Measurements from ENCODE around the gene PSME2. TPM values are rescaled to one million over a fixed set of nuclear protein-coding genes. Genes with fewer than 3 reads are reported as not detected.
A peak's percentile ranks its signal among the peaks of the same experiment; 100 is the strongest.

The PSME2 gene
- polyA plus RNA-seq, 3 donors: 237 to 593 (median 579) TPM

DNA sequence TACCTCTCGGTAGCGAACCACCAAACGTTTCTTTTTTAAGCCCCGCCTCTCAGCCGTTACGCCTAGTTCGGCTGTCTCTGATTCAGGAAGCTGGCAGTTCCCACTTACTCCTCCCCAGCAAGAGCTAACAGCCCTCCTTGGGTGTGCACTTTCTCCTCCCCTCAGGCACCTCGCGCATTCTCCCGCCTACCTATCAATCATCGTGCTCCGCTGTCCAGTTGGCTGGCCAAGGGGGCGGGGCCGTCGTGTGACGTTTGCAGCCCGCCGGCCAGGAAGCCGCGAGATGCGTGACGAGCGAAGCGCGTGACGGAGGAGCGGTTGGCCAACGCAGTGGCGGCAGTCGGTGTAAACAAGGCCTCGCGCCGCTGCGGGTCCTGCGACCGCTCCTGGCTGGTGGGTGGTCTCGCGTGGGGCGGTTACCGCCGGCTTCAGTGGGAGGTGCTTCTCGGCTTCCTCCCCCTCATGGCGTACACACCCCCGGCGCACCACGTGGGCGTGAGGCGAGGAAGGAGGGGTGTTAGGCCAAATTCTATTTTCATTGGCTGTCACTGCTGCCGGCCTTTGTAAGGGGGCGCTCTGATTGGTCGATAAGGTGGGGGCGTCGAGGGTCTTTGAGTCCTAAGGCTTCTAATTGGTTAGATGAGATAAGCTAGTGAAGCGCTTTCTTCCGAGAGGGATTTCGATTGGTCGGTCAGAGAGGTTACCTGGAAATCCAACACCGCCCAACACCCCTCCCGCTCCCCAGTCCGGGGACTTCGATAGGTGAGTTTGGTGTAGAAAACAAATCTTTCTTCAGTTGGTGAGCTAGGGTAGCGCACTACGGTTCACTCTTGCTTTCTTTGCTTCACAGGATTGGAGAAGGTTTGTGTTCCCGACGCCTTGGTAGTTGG is 31.6 kb downstream of the PSME2 start, which contains the start of the genes DCAF11 and NRL:
DCAF11 (plus strand) TSS at position 246 of the 890 bp plus-strand sequence. CDS start 818 bp downstream, outside the sequence.
NRL (minus strand) TSS at position 418 of the 890 bp plus-strand sequence. CDS start 32,101 bp downstream, outside the sequence.
- WGBS (ENCODE audit: insufficient coverage): 0% methylated on average over 34 of the region's 65 CpGs
- Mint-ChIP-seq H3K4me1 (peaks cover 18% of the 10 kb centered on the region), H3K9me3 (peaks cover 0 to 2% (median 0%) of the 10 kb centered on the region in 7 donors), H3K27me3 (ENCODE audit: low read depth in 3 of 3) (peaks cover 0 to 6% (median 2%) of the 10 kb centered on the region in 3 donors), H3K36me3 (peaks cover 31 to 39% of the 10 kb centered on the region in 2 donors), H3K4me3 (peak within 1 kb of the TSS; percentile 89 to 95), H3K27ac (peak within 1 kb of the TSS; percentile 98 to 99 (median 99))
- Histone ChIP-seq H3K36me3 (replicated peaks in 1 of 2; ENCODE audit: control insufficient read depth in 1 of 2, insufficient read depth in 2 of 2, low read length in 2 of 2) (peaks cover 31 to 37% of the 10 kb centered on the region in 2 donors), H3K4me2 (replicated peaks; ENCODE audit: extremely low read depth, low read length, poor library complexity, severe bottlenecking) (peak within 1 kb of the TSS; percentile 94), H3K4me1 (ENCODE audit: control insufficient read depth in 1 of 2, insufficient read depth in 2 of 2, low read length in 2 of 2) (peaks cover 19 to 27% of the 10 kb centered on the region in 2 donors), H4K20me1 (ENCODE audit: insufficient read depth, low read length) (no peaks in the 10 kb centered on the region), H2AFZ (ENCODE audit: insufficient read depth, low read depth, low read length, poor library complexity, severe bottlenecking) (peak within 1 kb of the TSS; percentile 86), H3K9me3 (replicated peaks in 1 of 2; ENCODE audit: control insufficient read depth in 1 of 2, insufficient read depth in 1 of 2, low read length in 2 of 2) (no peaks in the 10 kb centered on the region), H3K4me3 (replicated peaks in 1 of 3; ENCODE audit: low read depth in 2 of 3, low read length in 3 of 3) (peak within 1 kb of the TSS; percentile 87 to 90 (median 89)), H3K27me3 (ENCODE audit: control insufficient read depth in 2 of 2, insufficient read depth in 2 of 2, low read length in 2 of 2) (no peaks in the 10 kb centered on the region), H3K79me2 (ENCODE audit: insufficient read depth, low read length) (peaks cover 24% of the 10 kb centered on the region), H3K27ac (ENCODE audit: low read depth in 1 of 2, low read length in 2 of 2) (peak within 1 kb of the TSS; percentile 99 to 100), H3K9ac (ENCODE audit: insufficient read depth, low read length, poor library complexity, severe bottlenecking) (peak within 1 kb of the TSS; percentile 93)
- intact Hi-C loops (cut with micrococcal nuclease): loop anchor here in 1 of 2 donors (1.0 to 10.0 kb wide), 3 partner anchors 33 to 1190 kb away; partner anchors contain the start of genes DHRS1, NOP9, PRMT5 and RNF31
- TF ChIP-seq, protein P1, sequence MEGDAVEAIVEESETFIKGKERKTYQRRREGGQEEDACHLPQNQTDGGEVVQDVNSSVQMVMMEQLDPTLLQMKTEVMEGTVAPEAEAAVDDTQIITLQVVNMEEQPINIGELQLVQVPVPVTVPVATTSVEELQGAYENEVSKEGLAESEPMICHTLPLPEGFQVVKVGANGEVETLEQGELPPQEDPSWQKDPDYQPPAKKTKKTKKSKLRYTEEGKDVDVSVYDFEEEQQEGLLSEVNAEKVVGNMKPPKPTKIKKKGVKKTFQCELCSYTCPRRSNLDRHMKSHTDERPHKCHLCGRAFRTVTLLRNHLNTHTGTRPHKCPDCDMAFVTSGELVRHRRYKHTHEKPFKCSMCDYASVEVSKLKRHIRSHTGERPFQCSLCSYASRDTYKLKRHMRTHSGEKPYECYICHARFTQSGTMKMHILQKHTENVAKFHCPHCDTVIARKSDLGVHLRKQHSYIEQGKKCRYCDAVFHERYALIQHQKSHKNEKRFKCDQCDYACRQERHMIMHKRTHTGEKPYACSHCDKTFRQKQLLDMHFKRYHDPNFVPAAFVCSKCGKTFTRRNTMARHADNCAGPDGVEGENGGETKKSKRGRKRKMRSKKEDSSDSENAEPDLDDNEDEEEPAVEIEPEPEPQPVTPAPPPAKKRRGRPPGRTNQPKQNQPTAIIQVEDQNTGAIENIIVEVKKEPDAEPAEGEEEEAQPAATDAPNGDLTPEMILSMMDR (IDR thresholded peaks at IDR 0.05): no peak
- peak; percentile 100 for DNase-seq
